A549 (cell line): ENCODE results near the gene VWF. TPM values are rescaled to one million over a fixed set of nuclear protein-coding genes. Genes with fewer than 3 reads are reported as not detected.

ENCODE experiments used
- ATAC-seq, 2 experiments: fragments of 200-7000 bp in 1 of 2; fragments of >200 bp in 1 of 2; cut with Nextera tagmentation in 1 of 2; cut with Tn5 transposase in 1 of 2; 3 replicates each; pipeline versions ENCODE4 v1.8.0 to v1.9.1; 2018 to 2020; ENCODE audit warnings: mild to moderate bottlenecking in 1 of 2, moderate library complexity in 1 of 2
- CTCF ChIA-PET: fragments of 300-600 bp; sonication (Branson Sonifier 250); formaldehyde crosslinking; extraction: SDS; loops from one replicate; lab custom pipeline; 2021; ENCODE audit warnings: antibody characterized with exemption, inconsistent platforms; lab: Yijun Ruan, JAX
- POLR2A ChIA-PET: fragments of 350-600 bp; formaldehyde crosslinking; extraction: SDS; loops from one replicate; lab custom pipeline; 2021; ENCODE audit warnings: antibody characterized with exemption, inconsistent platforms; lab: Yijun Ruan, JAX
- DNase-seq, 2 experiments: peaks; one replicate each; pipeline versions ENCODE4 v3.0.0 to v3.0.0-alpha.2; 2011 to 2016; ENCODE audit warnings: low read depth in 1 of 2, low spot score in 1 of 2
- FAIRE-seq: peaks from 2 replicates; lab custom pipeline; 2011; peaks lifted over from hg19 to GRCh38; lab: Jason Lieb, UNC
- H3K27ac ChIP-seq, 2 experiments: fragments of >200 bp; sonication (Bioruptor Twin); formaldehyde crosslinking; 3 replicates each; pipeline ENCODE4 v1.5.1; 2016 to 2017
- H3K4me1 ChIP-seq: fragments of >200 bp; sonication (Bioruptor Twin); formaldehyde crosslinking; 3 replicates; pipeline ENCODE4 v1.6.1; 2016
- H3K4me2 ChIP-seq: fragments of >200 bp; sonication (Bioruptor Twin); formaldehyde crosslinking; 3 replicates; pipeline ENCODE4 v1.6.1; 2016
- H3K4me3 ChIP-seq: fragments of >200 bp; sonication (Bioruptor Twin); formaldehyde crosslinking; 3 replicates; pipeline ENCODE4 v1.5.1; 2016
- H3K9me3 ChIP-seq: fragments of >200 bp; sonication (Bioruptor Twin); formaldehyde crosslinking; 3 replicates; pipeline ENCODE4 v1.6.1; 2016
- CBX8 ChIP-seq: fragments of 200-600 bp; sonication (generic); IDR thresholded peaks from 2 replicates; pipeline ENCODE4 v1.6.1; 2016
- CEBPB ChIP-seq, 2 experiments: fragments of >200 bp in 1 of 2; sonication (Bioruptor Twin) in 1 of 2; formaldehyde crosslinking in 1 of 2; IDR thresholded peaks; 2 replicates each; pipeline ENCODE4 v1.6.1; 2012 to 2016
- EHF ChIP-seq: fragments of 250-450 bp; sonication (Bioruptor Pico); IDR thresholded peaks from 2 replicates; pipeline ENCODE4 v1.5.0; 2020; ENCODE audit warnings: mild to moderate bottlenecking
- EP300 ChIP-seq, 2 experiments: fragments of >200 bp; sonication (Bioruptor Twin); formaldehyde crosslinking; IDR thresholded peaks; 2 replicates in 1 of 2; 3 replicates in 1 of 2; pipeline ENCODE4 v1.6.1; 2016 to 2017
- FOSL2 ChIP-seq, 2 experiments: fragments of 450-650 bp in 1 of 2; fragments of >200 bp in 1 of 2; sonication (Bioruptor Twin) in 1 of 2; formaldehyde crosslinking; IDR thresholded peaks; 2 replicates each; pipeline versions ENCODE4 v1.5.0 to v1.6.1; 2016 to 2020; ENCODE audit warnings: mild to moderate bottlenecking in 1 of 2, moderate library complexity in 1 of 2
- GATA3 ChIP-seq: IDR thresholded peaks from 2 replicates; pipeline ENCODE4 v1.6.1; 2012; ENCODE audit warnings: borderline replicate concordance
- HDAC2 ChIP-seq: fragments of 200-600 bp; sonication (generic); IDR thresholded peaks from 2 replicates; pipeline ENCODE4 v1.6.1; 2016
- HEYL ChIP-seq: fragments of 250-450 bp; sonication (Bioruptor Pico); IDR thresholded peaks from 2 replicates; pipeline ENCODE4 v1.8.0; 2021; ENCODE audit warnings: mild to moderate bottlenecking, moderate library complexity
- HOXB13 ChIP-seq: fragments of 250-450 bp; sonication (Bioruptor Pico); IDR thresholded peaks from 2 replicates; pipeline ENCODE4 v1.5.0; 2020; ENCODE audit warnings: low read depth, mild to moderate bottlenecking, moderate library complexity
- JUNB ChIP-seq: fragments of >200 bp; sonication (Bioruptor Twin); formaldehyde crosslinking; IDR thresholded peaks from 2 replicates; pipeline ENCODE4 v1.6.1; 2016
- KDM5A ChIP-seq: fragments of 200-600 bp; sonication (generic); IDR thresholded peaks from 2 replicates; pipeline ENCODE4 v1.6.1; 2016; ENCODE audit warnings: antibody characterized with exemption, mild to moderate bottlenecking
- MAZ ChIP-seq: fragments of 150-350 bp; IDR thresholded peaks from 2 replicates; pipeline ENCODE4 v1.6.1; 2014; ENCODE audit warnings: antibody characterized with exemption, low read depth, low read length, borderline replicate concordance
- NFE2L2 ChIP-seq: fragments of 150-350 bp; conservative IDR thresholded peaks from 2 replicates; pipeline ENCODE4 v1.6.1; 2014; ENCODE audit warnings: low read length
- NPAS2 ChIP-seq: fragments of 250-450 bp; sonication (Bioruptor Pico); IDR thresholded peaks from 2 replicates; pipeline ENCODE4 v1.8.0; 2022; ENCODE audit warnings: mild to moderate bottlenecking, moderate library complexity, borderline replicate concordance
- PHF8 ChIP-seq: fragments of 200-600 bp; sonication (generic); IDR thresholded peaks from 2 replicates; pipeline ENCODE4 v1.6.1; 2016; ENCODE audit warnings: low read depth, mild to moderate bottlenecking, antibody characterized with exemption, moderate library complexity, borderline replicate concordance
- POLR2AphosphoS2 ChIP-seq: conservative IDR thresholded peaks from 2 replicates; pipeline ENCODE4 v1.6.1; 2012; ENCODE audit warnings: low read length, improper control_type of control experiment, inconsistent platforms
- RAD21 ChIP-seq, 2 experiments: fragments of >200 bp in 1 of 2; sonication (Bioruptor Twin) in 1 of 2; formaldehyde crosslinking in 1 of 2; IDR thresholded peaks in 1 of 2; conservative IDR thresholded peaks in 1 of 2; 2 replicates in 1 of 2; 3 replicates in 1 of 2; pipeline ENCODE4 v1.6.1; 2012 to 2018; ENCODE audit warnings: inconsistent platforms in 1 of 2
- RARB ChIP-seq: fragments of 250-450 bp; sonication (Bioruptor Pico); IDR thresholded peaks from 2 replicates; pipeline ENCODE4 v1.8.0; 2021; ENCODE audit warnings: mild to moderate bottlenecking, moderate library complexity
- RFX5 ChIP-seq: fragments of 450-650 bp; IDR thresholded peaks from 2 replicates; pipeline ENCODE4 v1.7.1; 2014; ENCODE audit warnings: antibody characterized with exemption, mild to moderate bottlenecking, moderate library complexity
- RNF2 ChIP-seq: fragments of 200-600 bp; sonication (generic); IDR thresholded peaks from 2 replicates; pipeline ENCODE4 v1.6.1; 2016; ENCODE audit warnings: low read depth, mild to moderate bottlenecking, antibody characterized with exemption, moderate library complexity, borderline replicate concordance
- SMC3 ChIP-seq: fragments of >200 bp; sonication (Bioruptor Twin); formaldehyde crosslinking; IDR thresholded peaks from 3 replicates; pipeline ENCODE4 v1.6.1; 2018; ENCODE audit warnings: inconsistent platforms
- TFCP2L1 ChIP-seq: fragments of 250-450 bp; sonication (Bioruptor Pico); IDR thresholded peaks from 2 replicates; pipeline ENCODE4 v1.5.0; 2021; ENCODE audit warnings: mild to moderate bottlenecking
- TP53 ChIP-seq: fragments of 250-450 bp; sonication (Bioruptor Pico); IDR thresholded peaks from 2 replicates; pipeline ENCODE4 v1.5.0; 2021; ENCODE audit warnings: mild to moderate bottlenecking, moderate library complexity
- ZNF302 ChIP-seq: fragments of 250-450 bp; sonication (Bioruptor Pico); IDR thresholded peaks from 2 replicates; pipeline ENCODE4 v1.9.0; 2021; ENCODE audit warnings: inconsistent platforms, mild to moderate bottlenecking, moderate library complexity
- ZSCAN20 ChIP-seq: fragments of 250-450 bp; sonication (Bioruptor Pico); IDR thresholded peaks from 2 replicates; pipeline ENCODE4 v1.8.0; 2022; ENCODE audit warnings: mild to moderate bottlenecking, moderate library complexity
- WGBS: methylation state at CpG from one replicate; pipeline ENCODE4 v1.1.6; 2017; ENCODE audit errors: missing lambda C conversion rate; 5-methylcytosine and 5-hydroxymethylcytosine counted together
- polyA plus RNA-seq, 4 experiments: library from polyadenylated mRNA; depleted of rRNA in 3 of 4; stranded (reverse); fragments of >200 nt; fragmentation: RNase III in 1 of 4; extraction: RNeasy Plus Mini Kit Qiagen cat#74134 plus additional on column Dnase treatment in 1 of 4; gene quantifications; 2 replicates in 3 of 4; 3 replicates in 1 of 4; pipeline ENCODE4 v1.2.3, GENCODE V29; 2011 to 2017
- TF ChIP-seq, protein P1 (sequence below): fragments of 200-600 bp; sonication (generic); IDR thresholded peaks from 2 replicates; pipeline ENCODE4 v1.6.1; 2016; ENCODE audit warnings: antibody characterized with exemption, mild to moderate bottlenecking, moderate library complexity
- TF ChIP-seq, protein P2 (sequence below): fragments of 450-650 bp; IDR thresholded peaks from 2 replicates; pipeline ENCODE4 v1.6.1; 2014; ENCODE audit warnings: antibody characterized with exemption
- TF ChIP-seq, protein P3 (sequence below): fragments of >200 bp; sonication (Bioruptor Twin); formaldehyde crosslinking; IDR thresholded peaks from 2 replicates; pipeline ENCODE4 v1.6.1; 2016
- TF ChIP-seq, protein P4 (sequence below): IDR thresholded peaks from 2 replicates; pipeline ENCODE4 v1.6.1; 2012; ENCODE audit warnings: low read depth, borderline replicate concordance

The VWF gene
- polyA plus RNA-seq, 2 of the 4 experiments (the other 2 are of a cell fraction), result 0.01 TPM; not detected in 1

DNA sequence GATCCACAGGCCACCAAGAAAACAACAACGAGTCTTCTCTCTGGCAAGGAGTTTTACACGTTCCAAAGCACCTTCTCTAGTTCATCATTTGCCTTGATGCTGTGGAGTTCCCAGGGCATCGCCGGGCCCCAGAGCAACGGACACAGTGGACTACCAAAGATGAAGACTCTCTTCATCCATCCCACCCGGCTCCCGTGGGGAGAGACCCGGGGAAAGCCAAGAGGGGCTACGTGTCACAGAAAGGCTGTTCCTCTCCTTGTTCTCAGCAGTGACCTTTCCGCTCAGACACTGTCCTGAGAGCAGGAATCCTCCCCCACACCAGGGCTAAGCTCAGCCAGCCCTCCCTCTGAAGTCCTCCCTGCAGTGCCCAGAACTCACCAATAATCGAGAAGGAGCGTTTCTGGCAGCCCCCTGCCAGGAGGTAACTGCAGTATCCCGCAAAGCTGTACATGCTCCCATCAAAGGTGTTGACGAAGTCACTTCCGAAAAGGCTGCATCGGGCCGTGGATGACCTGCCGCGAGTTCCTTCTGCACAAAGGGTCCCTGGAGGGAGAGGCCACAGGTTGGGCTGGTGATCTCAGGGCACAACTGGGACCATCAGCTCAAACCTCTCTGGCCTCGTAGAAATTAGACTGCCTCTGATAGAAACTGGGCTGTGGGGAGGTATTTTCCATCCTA lies 3.5 kb downstream of the VWF start:
- POLR2A ChIA-PET, result interaction anchor here (0.6 kb wide), 1 partner anchor 18 kb away, joined by 5 read pairs; no protein-coding TSS in a partner anchor
- ATAC-seq (no peak), FAIRE-seq (no peak), DNase-seq (no peak)
- Histone ChIP-seq H3K9me3 (no peaks in the 10 kb centered on the region), H3K4me1 (peaks cover 4% of the 10 kb centered on the region; the same call in 1 of the 3 replicates), H3K4me3 (no peak overlapping the region), H3K4me2 (no peak overlapping the region), H3K27ac (no peak overlapping the region)
- WGBS, result 70% methylated on average over 20 of the region's 20 CpGs
- no peak for TF ChIP-seq RNF2
- no peak for TF ChIP-seq EHF
- no peak for TF ChIP-seq CEBPB (IDR thresholded peaks at IDR 0.05)
- TF ChIP-seq, protein P1, sequence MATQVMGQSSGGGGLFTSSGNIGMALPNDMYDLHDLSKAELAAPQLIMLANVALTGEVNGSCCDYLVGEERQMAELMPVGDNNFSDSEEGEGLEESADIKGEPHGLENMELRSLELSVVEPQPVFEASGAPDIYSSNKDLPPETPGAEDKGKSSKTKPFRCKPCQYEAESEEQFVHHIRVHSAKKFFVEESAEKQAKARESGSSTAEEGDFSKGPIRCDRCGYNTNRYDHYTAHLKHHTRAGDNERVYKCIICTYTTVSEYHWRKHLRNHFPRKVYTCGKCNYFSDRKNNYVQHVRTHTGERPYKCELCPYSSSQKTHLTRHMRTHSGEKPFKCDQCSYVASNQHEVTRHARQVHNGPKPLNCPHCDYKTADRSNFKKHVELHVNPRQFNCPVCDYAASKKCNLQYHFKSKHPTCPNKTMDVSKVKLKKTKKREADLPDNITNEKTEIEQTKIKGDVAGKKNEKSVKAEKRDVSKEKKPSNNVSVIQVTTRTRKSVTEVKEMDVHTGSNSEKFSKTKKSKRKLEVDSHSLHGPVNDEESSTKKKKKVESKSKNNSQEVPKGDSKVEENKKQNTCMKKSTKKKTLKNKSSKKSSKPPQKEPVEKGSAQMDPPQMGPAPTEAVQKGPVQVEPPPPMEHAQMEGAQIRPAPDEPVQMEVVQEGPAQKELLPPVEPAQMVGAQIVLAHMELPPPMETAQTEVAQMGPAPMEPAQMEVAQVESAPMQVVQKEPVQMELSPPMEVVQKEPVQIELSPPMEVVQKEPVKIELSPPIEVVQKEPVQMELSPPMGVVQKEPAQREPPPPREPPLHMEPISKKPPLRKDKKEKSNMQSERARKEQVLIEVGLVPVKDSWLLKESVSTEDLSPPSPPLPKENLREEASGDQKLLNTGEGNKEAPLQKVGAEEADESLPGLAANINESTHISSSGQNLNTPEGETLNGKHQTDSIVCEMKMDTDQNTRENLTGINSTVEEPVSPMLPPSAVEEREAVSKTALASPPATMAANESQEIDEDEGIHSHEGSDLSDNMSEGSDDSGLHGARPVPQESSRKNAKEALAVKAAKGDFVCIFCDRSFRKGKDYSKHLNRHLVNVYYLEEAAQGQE, result no peak
- no peak for TF ChIP-seq EP300 (IDR thresholded peaks at IDR 0.05)
- TF ChIP-seq, protein P2, sequence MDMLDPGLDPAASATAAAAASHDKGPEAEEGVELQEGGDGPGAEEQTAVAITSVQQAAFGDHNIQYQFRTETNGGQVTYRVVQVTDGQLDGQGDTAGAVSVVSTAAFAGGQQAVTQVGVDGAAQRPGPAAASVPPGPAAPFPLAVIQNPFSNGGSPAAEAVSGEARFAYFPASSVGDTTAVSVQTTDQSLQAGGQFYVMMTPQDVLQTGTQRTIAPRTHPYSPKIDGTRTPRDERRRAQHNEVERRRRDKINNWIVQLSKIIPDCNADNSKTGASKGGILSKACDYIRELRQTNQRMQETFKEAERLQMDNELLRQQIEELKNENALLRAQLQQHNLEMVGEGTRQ, result no peak
- TF ChIP-seq TP53 (CRISPR knock-in tag), result no peak
- no peak for TF ChIP-seq FOSL2 (IDR thresholded peaks at IDR 0.05)
- no peak for TF ChIP-seq FOSL2 (CRISPR knock-in tag; IDR thresholded peaks at IDR 0.05)
- no peak for TF ChIP-seq NPAS2 (CRISPR knock-in tag)
- no peak for TF ChIP-seq POLR2AphosphoS2
- no peak for TF ChIP-seq JUNB
- TF ChIP-seq, protein P3, sequence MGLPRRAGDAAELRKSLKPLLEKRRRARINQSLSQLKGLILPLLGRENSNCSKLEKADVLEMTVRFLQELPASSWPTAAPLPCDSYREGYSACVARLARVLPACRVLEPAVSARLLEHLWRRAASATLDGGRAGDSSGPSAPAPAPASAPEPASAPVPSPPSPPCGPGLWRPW, result no peak
- no peak for TF ChIP-seq HDAC2
- TF ChIP-seq RAD21 (conservative IDR thresholded peaks at IDR 0.05 in 1 of 2, IDR thresholded peaks at IDR 0.05 in 1 of 2), result no peak
- no peak for TF ChIP-seq RARB (CRISPR knock-in tag)
- no peak for TF ChIP-seq KDM5A
- TF ChIP-seq PHF8, result no peak
- TF ChIP-seq SMC3, result no peak
- no peak for TF ChIP-seq TFCP2L1 (CRISPR knock-in tag)
- no peak for TF ChIP-seq RFX5
- CTCF ChIA-PET, result interaction anchor here (0.5 to 1.3 kb wide), 4 partner anchors 13 to 511 kb away, joined by 3 to 4 read pairs (median 3); no protein-coding TSS in a partner anchor

DNA sequence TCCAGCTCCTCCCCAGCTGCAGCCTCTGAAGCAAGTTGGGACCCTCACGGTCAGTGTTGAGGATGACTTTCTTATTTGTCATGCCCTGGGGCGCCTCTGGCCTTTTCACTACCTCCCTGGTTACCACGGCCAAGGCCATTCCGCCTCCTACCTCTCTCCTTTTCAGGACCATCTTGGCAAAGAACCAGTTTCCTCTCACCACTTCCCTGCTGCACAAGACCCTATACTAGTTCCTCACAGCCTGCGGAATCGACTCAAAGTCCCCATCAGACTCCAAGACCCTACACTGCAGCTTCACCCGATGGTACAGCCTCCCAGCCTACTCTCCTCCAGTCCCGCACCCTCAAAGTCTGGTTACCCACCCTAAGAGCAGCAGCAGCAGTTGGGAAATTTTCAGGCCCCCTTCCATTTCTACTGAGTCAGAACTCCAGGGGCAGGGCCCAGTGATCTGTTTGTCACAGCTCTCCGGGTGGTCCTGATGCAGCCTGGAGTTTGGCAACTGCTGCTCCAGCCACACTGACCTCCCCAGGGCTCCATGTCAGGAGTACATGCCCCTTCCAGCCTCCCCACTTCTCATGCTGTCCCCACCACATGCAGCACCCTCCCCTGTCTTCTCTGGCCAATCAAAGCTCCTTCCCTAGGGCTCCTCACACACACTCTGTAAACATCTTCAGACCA lies 5.4 kb downstream of the VWF start:
- no peak overlapping the region for H3K27ac ChIP-seq
- CTCF ChIA-PET, result interaction anchor here (0.6 to 1.7 kb wide), 3 partner anchors 8 to 61 kb away, joined by 3 to 5 read pairs (median 3); no protein-coding TSS in a partner anchor
- ATAC-seq, result no peak
- 78% methylated on average over 9 of the region's 9 CpGs for whole genome bisulfite sequencing
- TF ChIP-seq, protein P2, result no peak
- TF ChIP-seq RNF2 (no peak), CBX8 (no peak), HEYL (CRISPR knock-in tag) (no peak), RFX5 (no peak), HOXB13 (CRISPR knock-in tag) (no peak), MAZ (no peak), ZNF302 (no peak), SMC3 (no peak), KDM5A (no peak), CEBPB (IDR thresholded peaks at IDR 0.05) (no peak), GATA3 (no peak), ZSCAN20 (CRISPR knock-in tag) (no peak), NFE2L2 (no peak)
- TF ChIP-seq, protein P4, sequence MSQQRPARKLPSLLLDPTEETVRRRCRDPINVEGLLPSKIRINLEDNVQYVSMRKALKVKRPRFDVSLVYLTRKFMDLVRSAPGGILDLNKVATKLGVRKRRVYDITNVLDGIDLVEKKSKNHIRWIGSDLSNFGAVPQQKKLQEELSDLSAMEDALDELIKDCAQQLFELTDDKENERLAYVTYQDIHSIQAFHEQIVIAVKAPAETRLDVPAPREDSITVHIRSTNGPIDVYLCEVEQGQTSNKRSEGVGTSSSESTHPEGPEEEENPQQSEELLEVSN, result no peak
- H3K4me1 ChIP-seq, result peaks cover 4% of the 10 kb centered on the region; the same call in 1 of the 3 replicates
- FAIRE-seq, result no peak
- H3K4me3 ChIP-seq, result no peak overlapping the region
- H3K4me2 ChIP-seq, result no peak overlapping the region
- POLR2A ChIA-PET, result no interaction called here
- no peaks in the 10 kb centered on the region for H3K9me3 ChIP-seq
- no peak for DNase-seq
